ENCODE measurements around the gene SLC10A6. TPM values are rescaled to one million over a fixed set of nuclear protein-coding genes. Genes with fewer than 3 reads are reported as not detected.

SLC10A6 gene
- total RNA-seq, 1 donor from 2014 or later, result not detected

GRCh38 chr4:86855572-86855971 is 6.4 kb upstream of the SLC10A6 start:
- Histone ChIP-seq H3K4me2 (no peak overlapping the region), H4K20me1 (ENCODE audit: low read depth) (no peaks in the 10 kb centered on the region), H3K27me3 (no peaks in the 10 kb centered on the region), H3K9ac (no peak overlapping the region), H3K9me3 (ENCODE audit: low read depth) (no peaks in the 10 kb centered on the region), H3K4me3 (no peak overlapping the region), H3K4me1 (peaks cover 15% of the 10 kb centered on the region), H3K79me2 (ENCODE audit: low read depth) (no peaks in the 10 kb centered on the region), H3F3A (ENCODE audit: low read depth) (peaks cover 4% of the 10 kb centered on the region), H2AFZ (replicated peaks) (no peak overlapping the region), H3K27ac (no peak overlapping the region), H3K36me3 (no peaks in the 10 kb centered on the region)
- no peak for DNase-seq (ENCODE audit: low spot score)
- Mint-ChIP-seq H3K4me1 (no peaks in the 10 kb centered on the region), H3K27me3 (ENCODE audit: insufficient read depth, low read depth) (peaks cover 6% of the 10 kb centered on the region), H3K9me3 (no peaks in the 10 kb centered on the region), H3K4me3 (no peak overlapping the region), H3K27ac (no peak overlapping the region), H3K36me3 (no peaks in the 10 kb centered on the region)
- TF ChIP-seq EZH2phosphoT487 (IDR thresholded peaks at IDR 0.05) (no peak), CTCF (IDR thresholded peaks at IDR 0.05) (no peak), EZH2 (IDR thresholded peaks at IDR 0.05) (no peak)

GRCh38 chr4:86853209-86853608 is 4.0 kb upstream of the SLC10A6 start:
- Histone ChIP-seq H3K79me2 (ENCODE audit: low read depth) (no peaks in the 10 kb centered on the region), H3K27me3 (no peaks in the 10 kb centered on the region), H3K27ac (no peak overlapping the region), H3F3A (ENCODE audit: low read depth) (peaks cover 4% of the 10 kb centered on the region), H2AFZ (replicated peaks) (no peak overlapping the region), H3K4me2 (no peak overlapping the region), H3K36me3 (no peaks in the 10 kb centered on the region), H4K20me1 (ENCODE audit: low read depth) (no peaks in the 10 kb centered on the region), H3K4me3 (no peak overlapping the region), H3K9me3 (ENCODE audit: low read depth) (no peaks in the 10 kb centered on the region), H3K9ac (no peak overlapping the region), H3K4me1 (peaks cover 13% of the 10 kb centered on the region)
- no peak for TF ChIP-seq EZH2phosphoT487 (IDR thresholded peaks at IDR 0.05)
- no peak for TF ChIP-seq CTCF (IDR thresholded peaks at IDR 0.05)
- TF ChIP-seq EZH2 (IDR thresholded peaks at IDR 0.05), result no peak
- no peak overlapping the region for H3K4me3 Mint-ChIP-seq
- H3K4me1 Mint-ChIP-seq, result no peaks in the 10 kb centered on the region
- DNase-seq (ENCODE audit: low spot score), result no peak
- H3K27ac Mint-ChIP-seq, result no peak overlapping the region
- H3K9me3 Mint-ChIP-seq, result no peaks in the 10 kb centered on the region
- peaks cover 9% of the 10 kb centered on the region for H3K27me3 Mint-ChIP-seq (ENCODE audit: insufficient read depth, low read depth)
- no peaks in the 10 kb centered on the region for H3K36me3 Mint-ChIP-seq

GRCh38 chr4:86848136-86848535 is 1.0 kb downstream of the SLC10A6 start:
- Histone ChIP-seq H3K79me2 (ENCODE audit: low read depth) (no peaks in the 10 kb centered on the region), H3K4me3 (no peak overlapping the region), H3K4me2 (no peak overlapping the region), H3K27ac (no peak overlapping the region), H4K20me1 (ENCODE audit: low read depth) (no peaks in the 10 kb centered on the region), H3K9me3 (ENCODE audit: low read depth) (no peaks in the 10 kb centered on the region), H2AFZ (replicated peaks) (no peak overlapping the region), H3K4me1 (no peaks in the 10 kb centered on the region), H3K36me3 (no peaks in the 10 kb centered on the region), H3K27me3 (no peaks in the 10 kb centered on the region), H3K9ac (no peak overlapping the region), H3F3A (ENCODE audit: low read depth) (no peaks in the 10 kb centered on the region)
- Mint-ChIP-seq H3K9me3 (no peaks in the 10 kb centered on the region), H3K4me3 (no peak overlapping the region), H3K27ac (no peak overlapping the region), H3K36me3 (no peaks in the 10 kb centered on the region), H3K27me3 (ENCODE audit: insufficient read depth, low read depth) (peaks cover 6% of the 10 kb centered on the region), H3K4me1 (no peaks in the 10 kb centered on the region)
- no peak for TF ChIP-seq EZH2 (IDR thresholded peaks at IDR 0.05)
- TF ChIP-seq CTCF (IDR thresholded peaks at IDR 0.05), result no peak
- TF ChIP-seq EZH2phosphoT487 (IDR thresholded peaks at IDR 0.05), result no peak
- DNase-seq (ENCODE audit: low spot score), result no peak

Data from neural progenitor cell (in vitro differentiated cells).